Thyroid gland (tissue), 4 donors: ENCODE results near the gene HLA-DMB. TPM values are rescaled to one million over a fixed set of nuclear protein-coding genes. Genes with fewer than 3 reads are reported as not detected.

Experiments used
- DNase-seq, 2 donors: peaks; one replicate each; pipeline ENCODE4 v3.0.0-alpha.2; 2019
- H3K27ac ChIP-seq, 3 donors: fragments of 200-600 bp; sonication (generic); 1 replicate in 2 of 3; 2 replicates in 1 of 3; pipeline ENCODE4 v1.5.1; 2016 to 2019; ENCODE audit warnings: mild to moderate bottlenecking in 1 of 3, moderate library complexity in 1 of 3
- H3K27me3 ChIP-seq: fragments of 200-600 bp; sonication (generic); one replicate; pipeline ENCODE4 v1.5.1; 2019
- H3K36me3 ChIP-seq, 2 donors: fragments of 200-600 bp; sonication (generic); one replicate each; pipeline ENCODE4 v1.5.1; 2016 to 2019
- H3K4me1 ChIP-seq, 2 donors: fragments of 200-600 bp; sonication (generic); one replicate each; pipeline ENCODE4 v1.5.1; 2017 to 2019
- H3K4me3 ChIP-seq, 3 donors: fragments of 200-600 bp; sonication (generic); replicated peaks in 1 of 3; 1 replicate in 2 of 3; 2 replicates in 1 of 3; pipeline ENCODE4 v1.5.1; 2016; ENCODE audit warnings: mild to moderate bottlenecking in 1 of 3
- H3K9me3 ChIP-seq: fragments of 200-600 bp; sonication (generic); one replicate; pipeline ENCODE4 v1.5.1; 2017
- POLR2A ChIP-seq, 2 donors: fragments of 450-650 bp; IDR thresholded peaks; one replicate each; pipeline ENCODE4 v1.6.1; 2017; ENCODE audit warnings: antibody characterized with exemption in 2 of 2, mild to moderate bottlenecking in 2 of 2, moderate library complexity in 1 of 2
- WGBS, 2 donors: methylation state at CpG; one replicate each; pipeline ENCODE4 v1.1.5; 2017; 5-methylcytosine and 5-hydroxymethylcytosine counted together
- intact Hi-C: fragments of 100-400 bp; cut with DNase I; formaldehyde crosslinking; loops from one replicate; pipeline ENCODE4 v1.15.1; 2023
- total RNA-seq, 4 donors: library from RNA; depleted of rRNA; stranded (reverse); fragments of >200 nt; gene quantifications; one replicate each; pipeline ENCODE4 v1.2.3, GENCODE V29; 2016
- TF ChIP-seq, protein P1 (sequence below), 6 experiments: fragments of 200-600 bp in 3 of 6; fragments of 450-650 bp in 3 of 6; sonication (generic) in 3 of 6; IDR thresholded peaks; one replicate each; pipeline ENCODE4 v1.5.1; 2016 to 2019; ENCODE audit warnings: antibody characterized with exemption in 6 of 6, mild to moderate bottlenecking in 2 of 6, inconsistent platforms in 1 of 6, moderate library complexity in 1 of 6

HLA-DMB gene
- total RNA-seq, 4 donors from 2014 or later = 34.7 to 82.9 (median 51.3) TPM

DNA sequence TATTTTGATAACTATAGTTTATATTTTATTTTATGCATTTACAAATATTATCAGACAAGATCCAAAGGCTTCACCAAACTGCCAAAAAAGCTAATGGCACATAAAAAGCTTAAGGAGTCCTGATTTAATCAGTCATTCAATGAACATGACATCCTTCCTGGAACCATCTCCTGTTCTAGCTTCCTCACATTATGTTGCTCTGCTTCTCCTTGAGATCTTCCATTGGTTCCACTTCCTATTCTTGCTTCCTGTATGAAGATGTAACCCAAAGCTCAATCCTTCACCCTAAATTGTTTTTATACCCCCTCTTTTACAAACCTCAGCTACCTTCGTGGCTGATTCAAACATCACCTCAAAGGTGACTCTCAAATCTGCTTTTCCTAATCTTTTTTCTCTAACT lies 23.0 kb upstream of the HLA-DMB start:
- no peaks in the 10 kb centered on the region for H3K27me3 ChIP-seq
- DNase-seq = no peak
- WGBS, 2 donors = 49 to 55% methylated on average over 1 of the region's 1 CpG
- H3K4me3 ChIP-seq = no peak overlapping the region
- intact Hi-C loops = no loop called here
- H3K9me3 ChIP-seq = no peaks in the 10 kb centered on the region
- TF ChIP-seq, protein P1, sequence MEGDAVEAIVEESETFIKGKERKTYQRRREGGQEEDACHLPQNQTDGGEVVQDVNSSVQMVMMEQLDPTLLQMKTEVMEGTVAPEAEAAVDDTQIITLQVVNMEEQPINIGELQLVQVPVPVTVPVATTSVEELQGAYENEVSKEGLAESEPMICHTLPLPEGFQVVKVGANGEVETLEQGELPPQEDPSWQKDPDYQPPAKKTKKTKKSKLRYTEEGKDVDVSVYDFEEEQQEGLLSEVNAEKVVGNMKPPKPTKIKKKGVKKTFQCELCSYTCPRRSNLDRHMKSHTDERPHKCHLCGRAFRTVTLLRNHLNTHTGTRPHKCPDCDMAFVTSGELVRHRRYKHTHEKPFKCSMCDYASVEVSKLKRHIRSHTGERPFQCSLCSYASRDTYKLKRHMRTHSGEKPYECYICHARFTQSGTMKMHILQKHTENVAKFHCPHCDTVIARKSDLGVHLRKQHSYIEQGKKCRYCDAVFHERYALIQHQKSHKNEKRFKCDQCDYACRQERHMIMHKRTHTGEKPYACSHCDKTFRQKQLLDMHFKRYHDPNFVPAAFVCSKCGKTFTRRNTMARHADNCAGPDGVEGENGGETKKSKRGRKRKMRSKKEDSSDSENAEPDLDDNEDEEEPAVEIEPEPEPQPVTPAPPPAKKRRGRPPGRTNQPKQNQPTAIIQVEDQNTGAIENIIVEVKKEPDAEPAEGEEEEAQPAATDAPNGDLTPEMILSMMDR (IDR thresholded peaks at IDR 0.05) = no peak
- no peak for TF ChIP-seq POLR2A (IDR thresholded peaks at IDR 0.05)
- H3K4me1 ChIP-seq = peaks cover 10 to 21% of the 10 kb centered on the region in 2 donors
- H3K36me3 ChIP-seq = no peaks in the 10 kb centered on the region
- no peak overlapping the region for H3K27ac ChIP-seq

DNA sequence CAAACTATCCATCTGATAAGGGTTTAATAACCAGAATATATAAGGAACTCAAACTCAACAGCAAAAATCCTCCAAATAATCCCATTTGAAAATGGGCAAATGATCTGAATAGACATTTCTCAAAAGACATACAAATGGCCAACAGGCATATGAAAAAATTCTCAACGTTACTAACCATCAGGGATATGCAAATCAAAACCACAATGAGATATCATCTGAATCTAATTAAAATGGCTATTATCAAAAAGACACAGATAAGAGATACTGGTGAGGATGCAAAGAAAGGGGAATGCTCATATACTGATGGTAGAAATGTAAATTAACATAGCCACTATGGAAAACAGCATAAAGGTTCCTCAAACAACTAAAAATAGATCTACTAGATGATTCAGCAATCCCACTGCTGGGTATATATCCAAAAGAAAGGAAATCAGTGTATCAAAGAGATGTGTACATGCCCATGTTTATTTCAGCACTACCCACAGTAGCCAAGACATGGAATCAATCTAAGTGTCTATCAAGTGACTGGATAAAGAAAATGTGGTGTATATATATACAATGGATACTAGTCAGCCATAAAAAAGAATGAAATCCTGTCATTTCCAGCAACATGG lies 21.5 kb upstream of the HLA-DMB start:
- TF ChIP-seq POLR2A (IDR thresholded peaks at IDR 0.05) = no peak
- TF ChIP-seq, protein P1 (IDR thresholded peaks at IDR 0.05) = no peak
- Histone ChIP-seq H3K36me3 (no peaks in the 10 kb centered on the region), H3K27ac (no peak overlapping the region), H3K9me3 (no peaks in the 10 kb centered on the region), H3K27me3 (no peaks in the 10 kb centered on the region), H3K4me3 (no peak overlapping the region), H3K4me1 (peaks cover 9 to 20% of the 10 kb centered on the region in 2 donors)
- no peak for DNase-seq
- intact Hi-C loops = no loop called here
- WGBS, 2 donors = 70 to 92% methylated on average over 1 of the region's 1 CpG

DNA sequence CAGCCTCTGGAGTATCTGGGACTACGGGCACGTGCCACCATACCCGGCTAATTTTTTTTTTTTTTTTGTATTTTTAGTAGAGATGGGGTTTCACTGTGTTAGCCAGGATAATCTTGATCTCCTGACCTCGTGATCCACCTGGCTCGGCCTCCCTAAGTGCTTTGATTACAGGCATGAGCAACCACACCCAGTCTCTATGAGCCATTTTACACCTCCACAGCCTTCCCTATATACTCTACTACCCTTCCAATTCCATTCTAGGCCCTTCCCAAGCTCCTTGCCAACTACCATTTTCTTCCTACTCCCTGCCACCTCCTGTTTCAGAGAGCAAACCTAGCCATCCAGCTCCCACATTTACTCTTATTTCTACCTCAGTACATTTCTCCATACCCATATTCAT lies 19.7 kb upstream of the HLA-DMB start:
- Histone ChIP-seq H3K9me3 (no peaks in the 10 kb centered on the region), H3K4me3 (no peak overlapping the region), H3K27me3 (no peaks in the 10 kb centered on the region), H3K27ac (no peak overlapping the region), H3K36me3 (no peaks in the 10 kb centered on the region), H3K4me1 (peaks cover 0 to 5% of the 10 kb centered on the region in 2 donors)
- no peak for DNase-seq
- TF ChIP-seq POLR2A (IDR thresholded peaks at IDR 0.05) = no peak
- TF ChIP-seq, protein P1 (IDR thresholded peaks at IDR 0.05) = no peak
- 95 to 97% methylated on average over 5 of the region's 5 CpGs for WGBS, 2 donors
- intact Hi-C loops = no loop called here

DNA sequence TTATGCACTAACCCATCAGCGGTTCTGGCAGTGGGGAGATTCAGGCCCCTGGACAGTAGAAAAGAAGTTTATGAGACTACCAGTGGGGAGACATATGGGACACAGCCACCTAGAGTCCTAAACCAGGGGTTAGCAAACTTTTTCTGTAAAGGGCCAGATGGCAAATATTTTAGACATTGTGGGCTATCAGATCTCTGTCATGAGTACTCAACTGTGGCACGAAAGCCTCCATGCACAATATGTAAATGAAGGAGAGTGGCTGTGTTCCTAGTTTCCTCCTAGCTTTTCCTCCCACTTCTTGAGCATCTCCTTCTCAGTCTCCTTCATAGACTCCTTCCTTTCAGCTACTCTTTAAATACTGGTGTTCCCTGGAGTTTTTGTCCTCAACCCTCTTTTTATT lies 15.3 kb upstream of the HLA-DMB start:
- TF ChIP-seq POLR2A (IDR thresholded peaks at IDR 0.05) = no peak
- TF ChIP-seq, protein P1 (IDR thresholded peaks at IDR 0.05) = no peak
- Histone ChIP-seq H3K4me3 (no peak overlapping the region), H3K36me3 (no peaks in the 10 kb centered on the region), H3K27me3 (no peaks in the 10 kb centered on the region), H3K4me1 (peaks cover 3 to 9% of the 10 kb centered on the region in 2 donors), H3K27ac (no peak overlapping the region), H3K9me3 (no peaks in the 10 kb centered on the region)
- no peak for DNase-seq
- intact Hi-C loops = no loop called here
- 85 to 88% methylated on average over 2 of the region's 2 CpGs for WGBS, 2 donors

DNA sequence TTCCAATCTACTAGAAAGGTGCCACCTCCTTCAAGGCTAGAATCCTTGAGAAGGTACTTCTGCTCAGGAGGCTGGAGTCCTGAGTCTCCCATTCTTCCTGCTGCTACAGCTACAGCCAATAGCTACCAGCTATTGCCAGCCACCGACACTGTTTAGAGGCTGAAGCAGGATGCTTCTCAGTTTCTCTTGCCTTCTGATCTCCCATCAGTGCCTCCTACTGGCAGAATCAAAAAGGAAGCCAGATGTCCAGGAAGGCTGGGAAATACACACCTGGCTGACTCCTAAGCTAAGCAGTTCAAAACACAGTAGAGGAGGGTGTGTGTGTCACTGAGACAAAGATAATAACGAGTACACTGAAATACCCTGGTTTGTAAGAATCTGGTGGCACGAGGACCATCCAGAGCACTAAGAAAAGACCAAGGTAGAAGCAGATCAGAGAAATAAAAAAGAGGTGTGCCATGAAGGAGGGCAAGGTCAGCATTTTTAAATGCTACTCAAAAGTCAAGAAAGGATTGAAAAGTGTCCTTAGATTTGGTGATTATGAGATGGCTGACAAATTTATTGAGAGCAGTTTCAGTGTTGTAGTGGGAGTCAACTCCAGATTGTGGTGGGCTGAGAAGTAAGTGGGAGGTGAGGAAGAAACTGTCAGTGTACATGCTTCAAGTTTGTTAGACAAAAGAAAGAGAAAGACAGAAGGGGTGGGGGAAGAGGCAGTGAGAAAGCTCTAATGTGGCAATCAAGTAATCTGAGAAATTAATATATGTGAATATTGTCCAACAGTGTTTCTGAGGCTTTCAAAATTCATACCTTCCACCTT lies 14.4 kb upstream of the HLA-DMB start:
- H3K9me3 ChIP-seq = no peaks in the 10 kb centered on the region
- H3K4me1 ChIP-seq = peaks cover 3 to 9% of the 10 kb centered on the region in 2 donors
- H3K36me3 ChIP-seq = no peaks in the 10 kb centered on the region
- DNase-seq = peak in 1 of 2 donors; percentile 27
- 25 to 29% methylated on average over 3 of the region's 3 CpGs for WGBS, 2 donors
- no peak for TF ChIP-seq POLR2A (IDR thresholded peaks at IDR 0.05)
- TF ChIP-seq, protein P1 (IDR thresholded peaks at IDR 0.05) = peak in 4 of 6 experiments; percentile 6 to 40 (median 20)
- H3K27me3 ChIP-seq = no peaks in the 10 kb centered on the region
- no peak overlapping the region for H3K27ac ChIP-seq
- intact Hi-C loops = no loop called here
- no peak overlapping the region for H3K4me3 ChIP-seq
